Left hindlimb (tissue), 1 donor: Measurements from ENCODE around the gene IFI27.
A peak's percentile ranks its signal among the peaks of the same experiment; 100 is the strongest.
"Not testable (repeated sequence)": the region's sequence is repeated elsewhere in the genome, so short reads cannot be mapped to it uniquely, and the experiment has no call there.

ENCODE experiments used
- DNase-seq: peaks from one replicate; pipeline ENCODE4 v3.0.0-alpha.2; 2018

Gene IFI27

GRCh38 chr14:94126800-94127199, 16.3 kb downstream of the IFI27 start:
- DNase-seq = no peak

GRCh38 chr14:94127330-94127729, 16.8 kb downstream of the IFI27 start:
- DNase-seq = no peak

- no peak for DNase-seq
Measured at GRCh38 chr14:94128216-94128839, 17.8 kb downstream of the IFI27 start.

DNA sequence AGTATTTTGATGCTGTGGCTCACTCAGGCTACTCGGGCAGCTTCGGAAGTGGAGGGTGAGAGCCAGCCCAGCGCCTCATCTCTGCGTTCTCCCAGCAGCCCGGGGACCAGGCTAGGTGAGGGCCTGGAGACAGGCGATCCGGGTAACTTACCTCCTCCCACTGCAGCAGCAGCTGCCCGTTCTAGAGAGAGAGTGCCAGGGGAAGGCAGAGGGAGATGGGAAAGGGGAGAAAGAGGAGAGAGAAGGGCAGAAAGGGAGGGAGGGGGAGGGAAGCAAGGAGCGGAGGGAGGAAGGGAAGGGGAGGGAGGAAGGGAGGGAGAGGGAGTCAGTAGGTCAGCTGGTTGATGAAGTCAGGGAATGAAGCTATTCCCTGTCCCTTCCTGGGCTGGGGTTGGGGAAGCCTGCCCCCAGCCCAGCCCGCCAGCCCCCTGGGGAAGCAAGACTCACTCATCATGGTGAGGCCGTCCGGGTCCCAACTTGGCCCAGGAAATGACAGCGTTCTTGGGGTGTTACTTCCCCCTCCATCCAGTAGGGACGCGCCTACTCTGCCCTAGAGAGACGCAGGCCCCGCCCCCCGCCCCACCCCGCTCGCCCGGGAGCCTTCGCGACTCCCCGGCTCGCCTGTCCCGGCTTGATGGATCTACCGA, 18.7 kb downstream of the IFI27 start, which contains the start of gene IFI27L2:
Gene IFI27L2 (minus strand): TSS at position 494 of the 647 bp plus-strand sequence. CDS start 40 bp downstream, at position 454.
- peak; percentile 88 for DNase-seq

DNA sequence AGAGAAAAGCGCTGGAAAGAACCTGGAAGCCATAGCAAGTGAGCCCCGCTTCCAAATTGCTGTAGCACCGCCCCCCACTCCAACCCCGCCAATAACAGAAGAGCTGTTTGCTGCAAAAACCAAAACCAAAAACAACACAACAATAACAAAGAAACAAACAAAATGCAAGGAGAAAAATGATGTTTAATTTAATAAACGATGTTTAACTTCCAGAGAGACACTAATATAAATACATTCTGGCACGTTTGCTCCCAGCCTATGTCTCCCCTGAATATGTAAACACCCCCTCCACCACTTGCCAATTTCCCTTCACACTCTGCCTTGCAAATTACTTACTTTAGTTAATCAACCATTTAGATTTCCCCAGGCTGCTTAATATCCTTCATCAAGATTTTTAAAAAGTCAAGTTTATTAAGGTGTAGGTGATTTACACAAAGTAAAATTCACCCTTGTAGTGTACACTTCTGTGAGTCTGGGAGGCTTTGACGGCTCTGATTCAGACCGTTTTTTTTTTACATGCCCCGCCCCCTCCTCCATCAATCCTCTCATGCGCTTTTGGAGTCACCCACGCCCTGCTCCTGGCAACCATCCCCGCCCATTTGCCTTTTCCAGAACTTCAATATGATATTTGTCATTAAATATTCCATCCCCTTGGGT, 19.4 kb downstream of the IFI27 start:
- DNase-seq = peak; percentile 45

GRCh38 chr14:94132285-94132887, 21.9 kb downstream of the IFI27 start:
- no peak for DNase-seq

DNA sequence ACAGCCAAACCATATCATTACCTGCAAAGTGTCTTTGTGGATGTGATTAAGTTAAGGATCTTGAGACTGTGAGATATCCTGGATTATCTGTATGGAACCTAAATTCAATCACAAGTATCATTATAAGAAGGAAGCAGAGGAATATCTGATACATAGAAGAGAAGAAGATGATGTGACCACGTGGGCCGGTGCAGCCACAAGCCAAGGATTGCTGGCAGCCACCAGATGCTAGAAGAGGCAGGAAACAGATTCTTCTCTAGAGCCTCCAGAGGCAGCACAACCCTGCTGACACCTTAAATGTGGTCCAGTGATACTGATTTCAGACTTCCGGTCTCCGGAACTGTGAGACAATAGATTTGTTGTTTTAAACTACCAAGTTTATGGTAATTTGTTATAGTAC, 24.9 kb downstream of the IFI27 start:
- no peak for DNase-seq

- DNase-seq = peak; percentile 77
Measured at GRCh38 chr14:94136575-94137331, 26.2 kb downstream of the IFI27 start.

DNA sequence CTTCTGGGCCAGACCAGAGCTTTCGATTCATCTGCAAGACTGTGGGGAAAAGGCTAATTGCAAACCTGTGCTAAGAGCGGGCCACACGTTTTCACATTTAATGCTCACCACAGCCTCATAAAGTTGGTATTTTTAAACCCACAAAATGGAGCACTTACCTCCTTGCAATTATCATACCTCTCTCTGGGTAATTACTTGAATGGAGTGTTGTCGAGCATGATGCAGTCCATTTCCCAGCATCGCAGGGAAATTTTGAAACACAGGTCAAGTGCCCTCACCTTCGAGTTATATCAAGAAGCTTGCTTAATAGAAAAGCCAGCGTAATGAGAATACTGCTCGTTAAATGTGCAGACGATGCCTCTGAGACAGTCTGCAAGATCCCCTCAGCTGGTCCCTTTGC, 27.7 kb downstream of the IFI27 start:
- DNase-seq = no peak

- DNase-seq = no peak
Measured at GRCh38 chr14:94139006-94139405, 28.5 kb downstream of the IFI27 start.

DNA sequence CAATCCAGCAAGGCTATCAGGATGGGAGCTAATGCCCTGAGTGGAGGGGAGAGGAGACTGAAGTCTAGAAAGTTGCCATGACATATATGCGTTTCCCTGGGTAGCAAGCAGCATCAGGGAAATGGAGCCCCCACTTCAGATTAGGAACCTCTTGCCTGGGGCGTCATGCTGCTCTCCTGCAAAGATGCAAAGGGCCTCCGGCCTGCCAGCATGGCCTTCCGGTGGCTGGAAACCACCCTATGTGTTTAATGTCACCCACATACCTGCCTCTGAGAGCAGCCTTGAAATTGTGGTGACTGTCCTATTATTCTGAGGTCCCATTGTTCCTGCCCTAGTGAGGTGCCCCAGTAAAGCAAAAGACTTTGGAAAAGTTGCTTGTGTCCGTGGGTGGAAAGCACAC, 28.9 kb downstream of the IFI27 start:
- no peak for DNase-seq

DNA sequence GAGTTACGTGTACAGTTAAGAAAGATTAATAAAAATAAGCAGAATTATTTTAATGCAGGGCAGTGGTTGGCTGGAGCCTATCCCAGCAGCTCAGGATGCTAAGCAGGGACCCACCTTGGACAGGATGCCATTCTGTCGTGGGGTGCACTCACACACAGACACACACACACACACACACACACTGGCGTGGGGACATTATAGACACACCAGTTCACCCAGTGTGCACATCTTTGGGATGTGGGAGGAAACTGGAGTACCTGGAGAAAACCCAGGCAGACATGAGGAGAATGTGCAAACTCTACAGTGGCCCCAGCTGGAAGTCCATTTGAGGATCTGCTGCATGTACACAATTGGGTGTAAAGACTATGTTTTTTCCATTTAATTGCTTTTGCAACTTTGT, 31.7 kb downstream of the IFI27 start:
- no peak for DNase-seq

- no peak for DNase-seq
Measured at GRCh38 chr14:94142836-94143235, 32.3 kb downstream of the IFI27 start.

- no peak for DNase-seq
Measured at GRCh38 chr14:94143239-94143638, 32.7 kb downstream of the IFI27 start.

GRCh38 chr14:94143711-94144110, 33.2 kb downstream of the IFI27 start:
- DNase-seq = no peak

DNA sequence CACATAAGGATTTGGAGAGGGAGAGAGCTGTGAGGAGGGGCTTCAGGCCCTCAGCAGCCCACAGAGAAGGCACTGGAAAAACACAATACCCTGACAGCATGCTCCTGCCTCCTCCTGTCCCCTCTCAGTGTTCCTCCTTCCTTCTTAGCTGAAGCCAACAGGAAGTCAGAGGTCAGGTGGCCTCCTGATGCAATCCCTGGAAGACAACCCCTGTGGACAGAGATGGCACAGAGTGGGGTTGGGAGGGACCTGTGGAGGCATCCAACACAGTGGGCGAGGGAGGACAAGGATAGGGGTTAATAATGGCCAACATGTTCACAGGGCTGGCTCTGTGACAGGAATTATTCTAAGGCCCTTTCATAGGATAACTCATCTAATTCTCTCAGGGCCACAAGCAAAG, 34.2 kb downstream of the IFI27 start:
- DNase-seq = no peak

- DNase-seq = no peak
Measured at GRCh38 chr14:94145902-94146527, 35.5 kb downstream of the IFI27 start.

DNA sequence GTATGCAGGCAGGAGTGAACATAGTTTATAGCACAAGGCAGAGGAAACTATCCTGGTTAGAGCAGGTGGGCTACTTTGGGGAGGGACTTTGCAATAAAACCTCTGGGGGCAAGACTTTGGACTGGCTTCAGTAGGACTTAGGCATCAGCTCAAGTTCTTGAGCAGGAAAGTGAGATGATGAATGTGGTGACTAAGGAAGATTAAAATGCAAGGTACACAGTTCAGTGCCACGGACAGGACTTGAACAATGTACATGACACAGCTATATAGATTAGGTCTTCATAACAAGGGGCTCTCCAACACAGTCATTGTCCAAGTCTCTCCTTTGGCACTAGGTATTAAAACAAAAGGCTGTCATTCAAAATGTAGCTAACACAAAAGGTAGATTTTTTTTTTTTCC, 42.1 kb downstream of the IFI27 start:
- DNase-seq = no peak

DNA sequence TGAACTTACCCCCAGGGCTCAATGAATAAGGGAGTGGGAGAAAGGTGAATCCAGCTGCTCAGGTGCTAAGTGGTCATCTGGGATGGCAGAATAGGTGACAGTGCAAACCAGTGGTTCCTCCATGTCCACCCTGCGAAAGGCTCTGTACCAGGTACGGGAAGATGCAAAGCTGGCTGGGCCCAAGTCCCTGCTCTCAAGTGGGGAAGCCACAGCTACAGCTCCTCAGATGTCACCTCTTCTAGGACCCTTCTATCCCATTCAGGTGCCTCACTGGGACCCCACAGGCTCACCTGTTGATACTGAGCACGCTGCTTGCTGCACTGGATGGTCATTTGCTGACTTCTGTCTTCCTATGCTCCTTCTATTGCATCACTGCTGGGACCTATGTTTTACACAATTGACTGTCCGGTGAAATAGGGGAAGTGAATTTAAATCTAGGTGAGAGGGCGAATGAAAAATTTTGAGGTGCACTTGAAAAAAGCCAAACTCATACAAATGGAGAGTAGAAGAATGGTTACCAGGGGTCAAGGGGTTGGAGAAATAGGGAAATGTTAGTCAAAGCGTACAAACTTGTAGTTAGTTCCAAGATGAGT, 43.3 kb downstream of the IFI27 start:
- no peak for DNase-seq

DNA sequence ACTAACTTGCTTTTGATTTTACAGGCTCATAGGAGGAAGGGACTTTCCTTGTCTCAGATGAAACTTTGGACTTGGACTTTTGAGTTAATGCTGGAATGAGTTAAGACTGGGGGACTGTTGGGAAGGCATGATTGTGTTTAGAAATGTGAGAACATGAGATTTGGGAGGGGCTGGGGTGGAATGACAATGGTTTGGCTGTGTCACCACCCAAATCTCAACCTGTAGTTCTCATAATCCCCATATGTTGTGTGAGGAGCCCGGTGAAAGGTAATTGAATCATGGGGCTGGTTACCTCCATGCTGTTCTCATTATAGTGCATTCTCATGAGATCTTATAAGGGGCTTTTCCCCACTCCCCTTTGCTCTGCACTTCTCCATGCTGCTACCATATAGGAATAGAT, 45.6 kb downstream of the IFI27 start:
- not testable (repeated sequence) for DNase-seq

GRCh38 chr14:94157197-94157596, 46.7 kb downstream of the IFI27 start:
- DNase-seq = no peak

DNA sequence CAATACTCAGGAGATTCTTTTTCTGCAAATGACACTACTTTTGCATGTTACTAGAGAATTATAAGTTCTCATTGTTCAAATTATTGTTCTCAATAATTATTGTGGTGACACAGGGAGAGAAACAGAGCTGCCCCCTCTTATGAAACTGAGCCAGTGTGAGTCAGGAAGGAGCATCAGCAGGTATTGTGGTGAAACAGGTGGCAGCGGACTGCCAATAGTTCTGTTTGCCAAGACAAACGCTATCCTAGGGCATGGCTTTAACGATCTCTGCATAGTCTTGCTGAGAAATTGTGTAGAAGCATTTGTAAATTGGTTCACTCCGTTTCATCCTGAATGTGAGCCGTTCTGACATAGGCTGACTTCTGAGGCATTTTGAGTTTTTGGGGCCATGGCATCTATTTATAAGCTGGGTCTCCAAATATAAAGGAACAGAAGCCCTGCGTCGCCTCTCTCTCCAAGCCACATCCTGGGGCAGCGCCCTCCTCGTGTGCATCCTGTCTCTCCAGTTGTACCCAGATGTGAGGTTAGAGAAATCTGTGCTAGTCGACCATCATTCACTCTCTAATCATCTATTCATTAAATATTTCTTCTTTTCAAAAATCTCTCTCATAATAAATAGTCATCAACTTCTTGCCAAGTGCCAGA, 47.8 kb downstream of the IFI27 start:
- no peak for DNase-seq
